AG04449 (cell line): ENCODE measurements around the gene STXBP3.

ENCODE experiments used
- CTCF ChIA-PET: fragments of 350-600 bp; formaldehyde crosslinking; extraction: SDS; loops from one replicate; lab custom pipeline; 2021; ENCODE audit warnings: antibody characterized with exemption; lab: Yijun Ruan, JAX
- POLR2A ChIA-PET: fragments of 400-600, 350-600 bp; formaldehyde crosslinking; extraction: SDS; loops from one replicate; lab custom pipeline; 2020; ENCODE audit warnings: antibody characterized with exemption, inconsistent platforms; lab: Yijun Ruan, JAX
- DNase-seq: peaks from one replicate; pipeline ENCODE4 v3.0.0-alpha.2; 2010; ENCODE audit warnings: low read depth, low spot score
- H3K4me3 ChIP-seq: 2 replicates; pipeline ENCODE4 v1.5.1; 2011; ENCODE audit warnings: low read depth, mild to moderate bottlenecking, control low read depth, low read length
- CTCF ChIP-seq: IDR thresholded peaks from one replicate; pipeline ENCODE4 v1.5.1; 2011; ENCODE audit warnings: mild to moderate bottlenecking, moderate library complexity, low read length, control low read depth, inconsistent platforms; ENCODE audit not compliant: insufficient read depth; ENCODE audit errors: missing control alignments

STXBP3 gene

DNA sequence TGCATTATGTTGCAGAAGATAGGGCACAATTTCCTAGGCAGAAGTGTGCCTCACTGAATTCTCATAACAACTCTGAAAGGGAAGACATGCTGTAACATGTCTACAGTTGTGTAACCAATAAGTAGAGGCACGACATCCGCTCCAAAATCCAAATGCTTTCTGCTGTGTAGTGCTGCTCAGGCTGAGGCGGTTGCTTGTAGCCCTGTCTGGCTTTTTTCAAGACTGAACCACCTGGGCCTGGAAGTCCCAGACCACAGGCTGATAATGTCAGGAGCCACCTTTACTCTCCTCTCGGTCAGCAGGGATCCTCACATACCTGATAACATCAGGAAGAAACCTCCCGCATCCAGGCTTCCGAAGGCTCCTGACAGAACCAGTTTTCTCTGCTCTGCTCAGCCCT lies 99.5 kb downstream of the STXBP3 start:
- ChIA-PET CTCF (interaction anchor here (1.9 to 16.2 kb wide), 2 partner anchors 18 to 51 kb away, joined by 6 to 121 read pairs; no protein-coding TSS in a partner anchor), POLR2A (interaction anchor here (0.5 kb wide), 1 partner anchor 19 kb away, joined by 3 read pairs; no protein-coding TSS in a partner anchor)
- no peak for TF ChIP-seq CTCF
- no peak overlapping the region for H3K4me3 ChIP-seq
- no peak for DNase-seq

DNA sequence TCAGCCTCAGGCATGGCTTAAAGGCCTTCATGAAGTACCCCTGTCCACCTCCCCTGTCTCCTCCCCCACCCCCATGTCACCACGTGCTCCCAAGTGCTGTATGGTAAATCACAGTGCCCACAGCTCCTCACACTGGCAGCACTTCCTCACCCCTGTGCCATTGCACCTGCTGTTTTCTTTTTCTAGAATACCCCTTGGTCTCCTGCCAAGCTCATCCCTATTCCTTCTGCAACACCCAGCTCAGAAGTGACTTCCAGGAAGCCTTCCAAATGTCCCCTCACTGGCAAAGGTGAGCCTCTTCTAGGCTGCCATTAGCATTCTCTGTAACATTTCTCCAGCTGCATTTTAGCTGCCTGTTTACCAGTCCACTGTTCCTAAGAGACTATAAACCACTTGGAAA lies 101.0 kb downstream of the STXBP3 start:
- POLR2A ChIA-PET, result no interaction called here
- CTCF ChIA-PET, result interaction anchor here (1.2 to 16.2 kb wide), 2 partner anchors 10 to 20 kb away, joined by 3 to 121 read pairs; no protein-coding TSS in a partner anchor
- H3K4me3 ChIP-seq, result no peak overlapping the region
- DNase-seq, result no peak
- TF ChIP-seq CTCF, result no peak

DNA sequence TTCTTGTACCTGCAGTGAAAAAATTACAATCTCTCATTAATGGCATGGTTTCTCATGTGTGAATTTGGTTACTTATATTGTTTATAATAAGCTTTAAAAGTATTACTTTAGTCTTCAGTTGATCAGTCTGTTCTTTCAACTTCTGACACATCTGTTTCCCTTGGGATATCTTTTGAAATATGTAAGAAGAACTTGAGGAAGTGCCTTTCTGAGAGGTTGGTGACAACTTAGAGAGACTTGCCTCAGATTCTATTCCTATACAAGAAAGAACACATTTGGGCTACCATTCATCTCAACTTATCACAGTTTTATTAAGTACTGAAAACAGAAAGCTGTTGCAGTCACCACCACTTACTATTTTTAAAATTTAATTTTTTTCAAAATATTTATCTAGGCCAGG lies 102.3 kb downstream of the STXBP3 start:
- POLR2A ChIA-PET, result no interaction called here
- CTCF ChIA-PET, result interaction anchor here (1.1 to 16.2 kb wide), 4 partner anchors 9 to 50 kb away, joined by 3 to 121 read pairs (median 5); no protein-coding TSS in a partner anchor
- no peak for DNase-seq
- no peak overlapping the region for H3K4me3 ChIP-seq
- TF ChIP-seq CTCF, result no peak

DNA sequence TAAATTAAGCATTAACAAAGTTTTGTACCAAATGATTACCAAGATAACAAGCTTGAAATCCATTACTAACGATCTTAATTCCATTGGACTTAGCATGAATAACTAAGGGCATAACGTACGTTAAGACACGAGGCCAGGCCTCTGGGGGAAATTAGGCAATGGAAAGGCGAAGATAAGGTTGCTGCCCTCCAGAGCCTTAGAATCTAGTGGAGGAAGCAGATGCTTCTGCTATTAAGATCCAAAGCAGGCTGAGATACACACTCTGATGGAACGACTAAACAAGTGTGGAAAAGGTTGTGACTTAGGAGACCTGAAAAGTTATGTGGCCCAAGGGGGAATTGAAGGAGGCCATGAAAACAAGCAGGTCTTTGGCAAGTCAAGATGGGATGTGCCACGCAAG lies 104.5 kb downstream of the STXBP3 start:
- ChIA-PET POLR2A (no interaction called here), CTCF (interaction anchor here (16.2 kb wide), 1 partner anchor 23 kb away, joined by 121 read pairs; no protein-coding TSS in a partner anchor)
- TF ChIP-seq CTCF, result no peak
- no peak overlapping the region for H3K4me3 ChIP-seq
- no peak for DNase-seq

DNA sequence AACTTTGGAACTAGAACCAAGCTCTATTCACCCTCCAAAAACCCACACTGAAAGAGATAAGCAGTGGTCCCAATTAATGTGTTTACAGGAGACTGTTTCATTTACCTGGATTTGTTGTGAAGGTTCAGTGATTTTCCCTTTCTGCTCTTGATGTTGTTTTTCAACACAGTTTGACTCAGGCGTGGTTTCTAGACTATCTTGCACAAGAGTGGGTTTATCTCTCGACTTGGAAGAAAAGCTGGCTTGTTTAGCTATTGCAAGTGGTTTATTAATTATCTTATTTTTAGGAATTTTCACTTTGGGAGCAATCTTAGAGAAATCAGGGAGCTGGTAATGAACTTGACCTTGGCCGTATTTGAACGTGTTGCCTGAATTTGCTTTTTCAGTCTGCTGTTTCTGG lies 105.1 kb downstream of the STXBP3 start:
- TF ChIP-seq CTCF, result no peak
- ChIA-PET POLR2A (no interaction called here), CTCF (interaction anchor here (1.2 to 16.2 kb wide), 2 partner anchors 12 to 24 kb away, joined by 3 to 121 read pairs; no protein-coding TSS in a partner anchor)
- no peak overlapping the region for H3K4me3 ChIP-seq
- no peak for DNase-seq

- TF ChIP-seq CTCF, result no peak
- H3K4me3 ChIP-seq, result no peak overlapping the region
- ChIA-PET CTCF (interaction anchor here (1.2 to 16.2 kb wide), 2 partner anchors 13 to 24 kb away, joined by 3 to 121 read pairs; no protein-coding TSS in a partner anchor), POLR2A (no interaction called here)
- DNase-seq, result no peak
These were observed 105.9 kb downstream of the STXBP3 start for GRCh38 chr1:108852221-108852975.
